Measurements from ENCODE around the gene TCF12. TPM values are rescaled to one million over a fixed set of nuclear protein-coding genes. Genes with fewer than 3 reads are reported as not detected.

Gene TCF12
- total RNA-seq, 1 experiment from 2014 or later, result 102 TPM

- intact Hi-C loops (cut with micrococcal nuclease; ENCODE audit: unreplicated experiment) (no loop called here), in situ Hi-C loops (cut with HindIII; ENCODE audit: low pct_unique_long_range_greater_than_20kb, low sequenced_read_pairs) (no loop called here)
- CTCF ChIA-PET, result no interaction called here
- DNase-seq (ENCODE audit: low read depth, low spot score) (no peak), ATAC-seq (no peak)
- BruUV-seq (replicated peaks), result no TSS peak
- Histone ChIP-seq H3K27me3 (ENCODE audit: control insufficient read depth, insufficient read depth, low read length) (no peaks in the 10 kb centered on the region), H3K9me3 (ENCODE audit: control insufficient read depth, insufficient read depth, low read depth, low read length) (no peaks in the 10 kb centered on the region), H3K4me1 (ENCODE audit: control insufficient read depth, insufficient read depth, low read length) (no peaks in the 10 kb centered on the region), H3K4me3 (ENCODE audit: low read depth in 2 of 2, low read length in 2 of 2) (no peak overlapping the region), H3K27ac (ENCODE audit: low read length) (no peak overlapping the region), H3K36me3 (ENCODE audit: control insufficient read depth, insufficient read depth, low read length) (peaks cover 11% of the 10 kb centered on the region; the same call in 1 of the 2 replicates)
- POLR2A ChIA-PET, result no interaction called here
- TF ChIP-seq POLR2AphosphoS5 (IDR thresholded peaks at IDR 0.05; ENCODE audit: low read depth, low read length) (no peak), TCF7L2 (IDR thresholded peaks at IDR 0.05; ENCODE audit: low read depth, low read length) (no peak), SIN3A (IDR thresholded peaks at IDR 0.05; ENCODE audit: borderline replicate concordance, insufficient read depth, low read depth, low read length) (no peak)
- TF ChIP-seq, protein P1, sequence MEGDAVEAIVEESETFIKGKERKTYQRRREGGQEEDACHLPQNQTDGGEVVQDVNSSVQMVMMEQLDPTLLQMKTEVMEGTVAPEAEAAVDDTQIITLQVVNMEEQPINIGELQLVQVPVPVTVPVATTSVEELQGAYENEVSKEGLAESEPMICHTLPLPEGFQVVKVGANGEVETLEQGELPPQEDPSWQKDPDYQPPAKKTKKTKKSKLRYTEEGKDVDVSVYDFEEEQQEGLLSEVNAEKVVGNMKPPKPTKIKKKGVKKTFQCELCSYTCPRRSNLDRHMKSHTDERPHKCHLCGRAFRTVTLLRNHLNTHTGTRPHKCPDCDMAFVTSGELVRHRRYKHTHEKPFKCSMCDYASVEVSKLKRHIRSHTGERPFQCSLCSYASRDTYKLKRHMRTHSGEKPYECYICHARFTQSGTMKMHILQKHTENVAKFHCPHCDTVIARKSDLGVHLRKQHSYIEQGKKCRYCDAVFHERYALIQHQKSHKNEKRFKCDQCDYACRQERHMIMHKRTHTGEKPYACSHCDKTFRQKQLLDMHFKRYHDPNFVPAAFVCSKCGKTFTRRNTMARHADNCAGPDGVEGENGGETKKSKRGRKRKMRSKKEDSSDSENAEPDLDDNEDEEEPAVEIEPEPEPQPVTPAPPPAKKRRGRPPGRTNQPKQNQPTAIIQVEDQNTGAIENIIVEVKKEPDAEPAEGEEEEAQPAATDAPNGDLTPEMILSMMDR (IDR thresholded peaks at IDR 0.05), result no peak
- TF ChIP-seq, protein P2, sequence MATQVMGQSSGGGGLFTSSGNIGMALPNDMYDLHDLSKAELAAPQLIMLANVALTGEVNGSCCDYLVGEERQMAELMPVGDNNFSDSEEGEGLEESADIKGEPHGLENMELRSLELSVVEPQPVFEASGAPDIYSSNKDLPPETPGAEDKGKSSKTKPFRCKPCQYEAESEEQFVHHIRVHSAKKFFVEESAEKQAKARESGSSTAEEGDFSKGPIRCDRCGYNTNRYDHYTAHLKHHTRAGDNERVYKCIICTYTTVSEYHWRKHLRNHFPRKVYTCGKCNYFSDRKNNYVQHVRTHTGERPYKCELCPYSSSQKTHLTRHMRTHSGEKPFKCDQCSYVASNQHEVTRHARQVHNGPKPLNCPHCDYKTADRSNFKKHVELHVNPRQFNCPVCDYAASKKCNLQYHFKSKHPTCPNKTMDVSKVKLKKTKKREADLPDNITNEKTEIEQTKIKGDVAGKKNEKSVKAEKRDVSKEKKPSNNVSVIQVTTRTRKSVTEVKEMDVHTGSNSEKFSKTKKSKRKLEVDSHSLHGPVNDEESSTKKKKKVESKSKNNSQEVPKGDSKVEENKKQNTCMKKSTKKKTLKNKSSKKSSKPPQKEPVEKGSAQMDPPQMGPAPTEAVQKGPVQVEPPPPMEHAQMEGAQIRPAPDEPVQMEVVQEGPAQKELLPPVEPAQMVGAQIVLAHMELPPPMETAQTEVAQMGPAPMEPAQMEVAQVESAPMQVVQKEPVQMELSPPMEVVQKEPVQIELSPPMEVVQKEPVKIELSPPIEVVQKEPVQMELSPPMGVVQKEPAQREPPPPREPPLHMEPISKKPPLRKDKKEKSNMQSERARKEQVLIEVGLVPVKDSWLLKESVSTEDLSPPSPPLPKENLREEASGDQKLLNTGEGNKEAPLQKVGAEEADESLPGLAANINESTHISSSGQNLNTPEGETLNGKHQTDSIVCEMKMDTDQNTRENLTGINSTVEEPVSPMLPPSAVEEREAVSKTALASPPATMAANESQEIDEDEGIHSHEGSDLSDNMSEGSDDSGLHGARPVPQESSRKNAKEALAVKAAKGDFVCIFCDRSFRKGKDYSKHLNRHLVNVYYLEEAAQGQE (IDR thresholded peaks at IDR 0.05; ENCODE audit: insufficient read depth in 1 of 2, low read depth in 2 of 2, low read length in 1 of 2), result no peak
Measured at GRCh38 chr15:57284535-57284934, 366.1 kb downstream of the TCF12 start.

DNA sequence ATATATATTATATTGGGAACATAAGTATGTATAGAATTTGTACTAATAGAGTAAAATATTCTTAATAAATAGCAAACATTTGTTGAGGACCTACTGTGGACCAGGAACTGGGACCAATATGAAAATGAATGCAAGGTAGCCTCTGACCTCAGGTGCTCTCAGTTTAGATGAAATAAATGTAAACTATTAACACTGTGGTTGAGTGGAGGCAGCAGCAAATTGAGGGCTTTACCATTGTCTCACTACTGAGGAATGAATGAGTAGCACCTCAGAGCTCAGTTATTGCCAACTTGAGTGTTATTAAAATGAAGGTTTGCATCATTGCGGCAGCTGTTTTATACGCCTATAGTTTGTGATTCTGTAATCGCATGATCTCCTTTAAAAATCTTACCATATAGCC is 366.9 kb downstream of the TCF12 start:
- Histone ChIP-seq H3K27me3 (ENCODE audit: control insufficient read depth, insufficient read depth, low read length) (no peaks in the 10 kb centered on the region), H3K27ac (ENCODE audit: low read length) (no peak overlapping the region), H3K36me3 (ENCODE audit: control insufficient read depth, insufficient read depth, low read length) (peaks cover 11% of the 10 kb centered on the region; the same call in 1 of the 2 replicates), H3K4me3 (ENCODE audit: low read depth in 2 of 2, low read length in 2 of 2) (no peak overlapping the region), H3K4me1 (ENCODE audit: control insufficient read depth, insufficient read depth, low read length) (no peaks in the 10 kb centered on the region), H3K9me3 (ENCODE audit: control insufficient read depth, insufficient read depth, low read depth, low read length) (no peaks in the 10 kb centered on the region)
- POLR2A ChIA-PET, result no interaction called here
- intact Hi-C loops (cut with micrococcal nuclease; ENCODE audit: unreplicated experiment), result no loop called here
- TF ChIP-seq TCF7L2 (IDR thresholded peaks at IDR 0.05; ENCODE audit: low read depth, low read length) (no peak), POLR2AphosphoS5 (IDR thresholded peaks at IDR 0.05; ENCODE audit: low read depth, low read length) (no peak), SIN3A (IDR thresholded peaks at IDR 0.05; ENCODE audit: borderline replicate concordance, insufficient read depth, low read depth, low read length) (no peak)
- TF ChIP-seq, protein P1 (IDR thresholded peaks at IDR 0.05), result no peak
- TF ChIP-seq, protein P2 (IDR thresholded peaks at IDR 0.05; ENCODE audit: insufficient read depth in 1 of 2, low read depth in 2 of 2, low read length in 1 of 2), result no peak
- no peak for DNase-seq (ENCODE audit: low read depth, low spot score)
- no TSS peak for BruUV-seq (replicated peaks)
- ATAC-seq, result no peak
- in situ Hi-C loops (cut with HindIII; ENCODE audit: low pct_unique_long_range_greater_than_20kb, low sequenced_read_pairs), result no loop called here
- CTCF ChIA-PET, result no interaction called here
